Measurements from ENCODE around the gene HABP4. TPM values are rescaled to one million over a fixed set of nuclear protein-coding genes. Genes with fewer than 3 reads are reported as not detected.
A peak's percentile ranks its signal among the peaks of the same experiment; 100 is the strongest.

HABP4 gene
- total and polyA plus RNA-seq, 2 of the 4 experiments (the other 2 are of a cell fraction), result 5.2 to 10.6 TPM

DNA sequence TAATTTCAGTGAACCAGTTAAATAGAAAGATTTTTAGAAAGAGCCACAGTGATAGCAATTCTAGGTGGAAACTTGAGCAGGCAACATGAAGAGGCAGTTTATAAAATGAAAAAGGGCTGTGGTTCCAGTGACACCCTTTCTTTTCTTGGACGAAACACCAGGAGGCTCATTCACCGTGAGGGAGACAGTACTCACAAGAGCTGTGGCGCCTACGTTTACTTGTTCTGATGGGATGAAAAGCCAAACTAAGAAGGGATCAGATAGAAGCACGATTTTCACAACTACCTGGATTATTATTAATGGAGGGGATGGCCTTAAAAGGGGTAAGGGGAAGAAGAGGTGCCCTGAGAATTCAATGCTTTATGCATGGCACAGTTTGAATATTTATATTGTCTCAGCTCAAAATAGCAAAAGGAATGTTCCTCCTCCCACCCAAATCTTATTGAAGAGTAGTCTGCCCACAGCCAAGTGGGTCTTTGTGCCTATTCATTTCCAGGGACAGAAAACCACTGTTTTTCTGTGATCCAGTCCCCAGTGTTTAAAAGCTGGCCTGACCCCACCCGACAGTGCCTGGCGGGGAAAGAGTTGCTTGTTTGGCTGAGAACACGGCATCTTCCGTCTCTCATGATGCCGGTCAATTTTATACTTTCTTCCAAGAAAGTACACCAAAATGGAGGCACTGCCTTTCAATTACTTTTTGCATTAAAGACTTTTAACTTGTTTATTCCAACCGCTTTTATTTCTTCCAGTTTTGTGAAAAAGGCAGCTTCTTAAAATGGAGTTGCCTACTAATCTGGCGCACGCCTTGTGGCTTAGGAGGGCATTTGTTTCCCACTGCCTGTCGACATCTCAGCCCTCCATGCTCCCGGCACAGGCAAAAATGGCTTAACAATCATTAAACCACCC is 51.9 kb downstream of the HABP4 start:
- H4K91ac ChIP-seq (ENCODE audit: insufficient read depth, low read depth, low read length), result no peak overlapping the region
- WGBS, 2 experiments (ENCODE audit: extremely low coverage in 2 of 2, insufficient read length in 1 of 2), result 100% methylated on average over 6 of the region's 15 CpGs; no CpG with 5 or more reads in 1 of the 2 experiments
- dilution Hi-C loops (cut with HindIII; ENCODE audit: low sequenced_read_pairs, unreplicated experiment), result no loop called here
- CTCF ChIA-PET, result interaction anchor here (0.6 kb wide), 1 partner anchor 105 kb away, joined by 3 read pairs; no protein-coding TSS in a partner anchor
- peak overlapping the region; percentile 56 for H4K5ac ChIP-seq (ENCODE audit: low read depth, low read length)
- peak overlapping the region; percentile 77; the same call in 1 of the 2 replicates for H2BK20ac ChIP-seq (ENCODE audit: low read depth, low read length)
- no peak overlapping the region for H3K4me3 ChIP-seq (ENCODE audit: insufficient read depth, low read depth, low read length)
- BruUV-seq (replicated peaks), result no TSS peak
- H3K27ac ChIP-seq (ENCODE audit: insufficient read depth, low read length), result peak overlapping the region; percentile 72; the same call in 1 of the 2 replicates
- H3K56ac ChIP-seq (ENCODE audit: extremely low read depth, insufficient read depth, low read length), result no peak overlapping the region
- peak overlapping the region; percentile 37; the same call in 1 of the 2 replicates for H3K18ac ChIP-seq (ENCODE audit: low read depth, low read length)
- peak overlapping the region; percentile 2; the same call in 1 of the 2 replicates for H3K4me2 ChIP-seq (ENCODE audit: low read depth, low read length)
- intact Hi-C loops (cut with micrococcal nuclease), result no loop called here
- H3K9ac ChIP-seq (ENCODE audit: low read depth, low read length), result 0 out of 2 replicates have a peak overlapping the region, but pooled peaks have one; percentile 33
- peaks cover 7% of the 10 kb centered on the region for H3K36me3 ChIP-seq (ENCODE audit: control insufficient read depth, insufficient read depth, low read length)
- H3K23ac ChIP-seq (ENCODE audit: low read depth, low read length), result no peak overlapping the region
- peak overlapping the region; percentile 57 for H2BK120ac ChIP-seq (ENCODE audit: low read depth, low read length)
- no peak for ATAC-seq (ENCODE audit: low read depth)
- peak overlapping the region; percentile 77 for H2BK5ac ChIP-seq (ENCODE audit: low read depth, low read length, poor library complexity, severe bottlenecking)
- H3K9me3 ChIP-seq (ENCODE audit: control insufficient read depth, insufficient read depth, low read length), result no peaks in the 10 kb centered on the region
- peak overlapping the region in 1 of 2 experiments; percentile 63; a peak in 2 of 4 replicates for H4K8ac ChIP-seq (ENCODE audit: low read depth in 2 of 2, low read length in 2 of 2)
- no peaks in the 10 kb centered on the region for H4K20me1 ChIP-seq (ENCODE audit: insufficient read depth, low read length)
- DNase-seq, result no peak
- H3K4me1 ChIP-seq (ENCODE audit: control insufficient read depth, insufficient read depth, low read length), result peaks cover 12% of the 10 kb centered on the region
- no peak for TF ChIP-seq MAFK (IDR thresholded peaks at IDR 0.05; ENCODE audit: low read depth, low read length)
- no peak for TF ChIP-seq BHLHE40 (IDR thresholded peaks at IDR 0.05; ENCODE audit: low read depth, low read length)
- no peak overlapping the region; the same call in 1 of the 2 replicates for H3K14ac ChIP-seq (replicated peaks; ENCODE audit: low read depth, low read length)
- H2BK15ac ChIP-seq (ENCODE audit: low read depth, low read length), result peak overlapping the region; percentile 46; the same call in 1 of the 3 replicates
- H2AFZ ChIP-seq (replicated peaks; ENCODE audit: low read length, poor library complexity), result no peak overlapping the region
- POLR2A ChIA-PET (ENCODE audit: unreplicated experiment), result no interaction called here
- no peak overlapping the region for H2AK9ac ChIP-seq (replicated peaks; ENCODE audit: low read depth, low read length, poor library complexity)
- peak overlapping the region; percentile 68; the same call in 1 of the 2 replicates for H3K4ac ChIP-seq (ENCODE audit: low read depth, low read length)
- in situ Hi-C loops (cut with MboI; ENCODE audit: low sequenced_read_pairs), result no loop called here
- H2AK5ac ChIP-seq (ENCODE audit: low read depth, low read length), result peak overlapping the region; percentile 84; the same call in 1 of the 2 replicates
- H3K27me3 ChIP-seq (ENCODE audit: control insufficient read depth, insufficient read depth, low read length), result no peaks in the 10 kb centered on the region
- peaks cover 7% of the 10 kb centered on the region; the same call in 1 of the 2 replicates for H3K9me1 ChIP-seq (ENCODE audit: insufficient read depth, low read length)
- H3K79me1 ChIP-seq (ENCODE audit: low read depth in 1 of 2, low read length in 2 of 2), result peaks cover 0 to 3% of the 10 kb centered on the region in 2 experiments; a peak in 1 of 4 replicates
